ENCODE data around the gene PITPNC1. TPM values are rescaled to one million over a fixed set of nuclear protein-coding genes. Genes with fewer than 3 reads are reported as not detected.

Gene PITPNC1
- total and polyA plus RNA-seq, 2 donors (not counting 3 experiments of a cell fraction or from before 2014, with no cell fraction given) = 2.4 to 9.6 TPM

- DNase-seq (ENCODE audit: low read depth, low spot score) = no peak
- Histone ChIP-seq H3K9me3 (replicated peaks; ENCODE audit: control insufficient read depth, insufficient read depth, low read length) (no peaks in the 10 kb centered on the region), H3K27me3 (ENCODE audit: control insufficient read depth in 2 of 2, insufficient read depth in 2 of 2, low read length in 2 of 2) (peaks cover 0 to 3% of the 10 kb centered on the region in 2 experiments), H3K4me2 (ENCODE audit: insufficient read depth, low read length) (no peak overlapping the region), H3K79me2 (ENCODE audit: control insufficient read depth, insufficient read depth, low read length) (no peaks in the 10 kb centered on the region), H4K20me1 (replicated peaks; ENCODE audit: control insufficient read depth, extremely low read depth, insufficient read depth, low read length) (no peaks in the 10 kb centered on the region), H3K4me1 (ENCODE audit: control insufficient read depth, extremely low read depth, insufficient read depth, low read length) (no peaks in the 10 kb centered on the region), H3K9me1 (replicated peaks; ENCODE audit: control insufficient read depth, extremely low read depth, insufficient read depth, low read length) (no peaks in the 10 kb centered on the region), H3K9ac (replicated peaks; ENCODE audit: extremely low read depth, insufficient read depth, low read length) (no peak overlapping the region), H3K27ac (ENCODE audit: insufficient read depth, low read depth, low read length) (no peak overlapping the region), H3K4me3 (replicated peaks in 1 of 3; ENCODE audit: insufficient read depth in 1 of 3, low read depth in 1 of 3, low read length in 3 of 3) (no peak overlapping the region), H3K36me3 (ENCODE audit: control insufficient read depth in 2 of 2, extremely low read depth in 1 of 2, insufficient read depth in 2 of 2, low read length in 2 of 2) (no peaks in the 10 kb centered on the region), H2AFZ (ENCODE audit: low read depth, low read length) (no peak overlapping the region)
- POLR2A ChIA-PET = no interaction called here
- dilution Hi-C loops (cut with MboI; ENCODE audit: extremely low pct_ligation_motif_present, low sequenced_read_pairs) = no loop called here
- BruUV-seq (replicated peaks) = no TSS peak
- intact Hi-C loops (cut with micrococcal nuclease) = no loop called here
- TF ChIP-seq MAX (IDR thresholded peaks at IDR 0.05; ENCODE audit: insufficient read depth, insufficient read length) (no peak), POLR2AphosphoS5 (IDR thresholded peaks at IDR 0.05; ENCODE audit: insufficient read depth, low read depth, low read length) (no peak), FOS (IDR thresholded peaks at IDR 0.05; ENCODE audit: borderline replicate concordance, insufficient read depth, low read length) (no peak), EZH2 (IDR thresholded peaks at IDR 0.05; ENCODE audit: borderline replicate concordance, low read depth, low read length, severe bottlenecking) (no peak), JUN (IDR thresholded peaks at IDR 0.05; ENCODE audit: borderline replicate concordance, insufficient read depth, insufficient read length, low read depth) (no peak), GATA2 (IDR thresholded peaks at IDR 0.05; ENCODE audit: insufficient read depth, insufficient read length, low read depth, low read length) (no peak), POLR2A (IDR thresholded peaks at IDR 0.05; ENCODE audit: low read depth, low read length) (no peak), MYC (IDR thresholded peaks at IDR 0.05; ENCODE audit: low read depth, low read length) (no peak), CTCF (IDR thresholded peaks at IDR 0.05; ENCODE audit: extremely low read depth in 1 of 2, insufficient read depth in 1 of 2, low read depth in 1 of 2, low read length in 2 of 2) (no peak)
- CTCF ChIA-PET = interaction anchor here (0.7 to 1.5 kb wide), 2 partner anchors 27 to 127 kb away, joined by 3 to 4 read pairs; no protein-coding TSS in a partner anchor
- FAIRE-seq = no peak
These were observed 125.1 kb downstream of the PITPNC1 start for GRCh38 chr17:67502151-67502550.

Measured in endothelial cell of umbilical vein (primary cell).